ENCODE results near the gene GSC2.

GSC2 gene

GRCh38 chr22:19123936-19124335, 26.2 kb downstream of the GSC2 start:
- TF ChIP-seq, protein P1, sequence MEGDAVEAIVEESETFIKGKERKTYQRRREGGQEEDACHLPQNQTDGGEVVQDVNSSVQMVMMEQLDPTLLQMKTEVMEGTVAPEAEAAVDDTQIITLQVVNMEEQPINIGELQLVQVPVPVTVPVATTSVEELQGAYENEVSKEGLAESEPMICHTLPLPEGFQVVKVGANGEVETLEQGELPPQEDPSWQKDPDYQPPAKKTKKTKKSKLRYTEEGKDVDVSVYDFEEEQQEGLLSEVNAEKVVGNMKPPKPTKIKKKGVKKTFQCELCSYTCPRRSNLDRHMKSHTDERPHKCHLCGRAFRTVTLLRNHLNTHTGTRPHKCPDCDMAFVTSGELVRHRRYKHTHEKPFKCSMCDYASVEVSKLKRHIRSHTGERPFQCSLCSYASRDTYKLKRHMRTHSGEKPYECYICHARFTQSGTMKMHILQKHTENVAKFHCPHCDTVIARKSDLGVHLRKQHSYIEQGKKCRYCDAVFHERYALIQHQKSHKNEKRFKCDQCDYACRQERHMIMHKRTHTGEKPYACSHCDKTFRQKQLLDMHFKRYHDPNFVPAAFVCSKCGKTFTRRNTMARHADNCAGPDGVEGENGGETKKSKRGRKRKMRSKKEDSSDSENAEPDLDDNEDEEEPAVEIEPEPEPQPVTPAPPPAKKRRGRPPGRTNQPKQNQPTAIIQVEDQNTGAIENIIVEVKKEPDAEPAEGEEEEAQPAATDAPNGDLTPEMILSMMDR (IDR thresholded peaks at IDR 0.05; ENCODE audit: insufficient read depth, low read length, missing control alignments), result no peak
- no peak for DNase-seq (ENCODE audit: low read depth, low spot score)
- no peak overlapping the region for H3K4me3 ChIP-seq (ENCODE audit: low read depth, low read length)
- POLR2A ChIA-PET, result no interaction called here
- CTCF ChIA-PET, result no interaction called here

- TF ChIP-seq, protein P1 (IDR thresholded peaks at IDR 0.05; ENCODE audit: insufficient read depth, low read length, missing control alignments), result no peak
- peak overlapping the region; percentile 61 for H3K4me3 ChIP-seq (ENCODE audit: low read depth, low read length)
- ChIA-PET POLR2A (interaction anchor here (1.5 to 2.2 kb wide), 2 partner anchors 12 to 21 kb away, joined by 4 to 12 read pairs; partner anchors contain the start of gene ESS2), CTCF (interaction anchor here (1.2 to 2.0 kb wide), 3 partner anchors 22 to 33 kb away, joined by 3 to 9 read pairs (median 4); partner anchors contain the start of gene ESS2)
- DNase-seq (ENCODE audit: low read depth, low spot score), result no peak
Observed at GRCh38 chr22:19122752-19123492, 27.2 kb downstream of the GSC2 start.

GRCh38 chr22:19122143-19122751, 27.8 kb downstream of the GSC2 start, which contains the start of gene DGCR2:
Gene DGCR2 (minus strand): TSS chr22:19122412. CDS start chr22:19122206, 206 bp downstream.
- POLR2A ChIA-PET, result interaction anchor here (1.0 to 2.2 kb wide), 3 partner anchors 11 to 22 kb away, joined by 3 to 12 read pairs (median 4); partner anchors contain the start of gene ESS2
- TF ChIP-seq, protein P1 (IDR thresholded peaks at IDR 0.05; ENCODE audit: insufficient read depth, low read length, missing control alignments), result no peak
- peak; percentile 65 for DNase-seq (ENCODE audit: low read depth, low spot score)
- CTCF ChIA-PET, result interaction anchor here (1.2 to 2.0 kb wide), 3 partner anchors 22 to 33 kb away, joined by 3 to 9 read pairs (median 4); partner anchors contain the start of gene ESS2
- H3K4me3 ChIP-seq (ENCODE audit: low read depth, low read length), result peak within 1 kb of the TSS; percentile 90

GRCh38 chr22:19121631-19122142, 28.4 kb downstream of the GSC2 start:
- ChIA-PET CTCF (interaction anchor here (0.6 to 2.0 kb wide), 3 partner anchors 11 to 34 kb away, joined by 3 to 9 read pairs (median 4); partner anchors contain the start of gene ESS2), POLR2A (interaction anchor here (1.0 to 2.2 kb wide), 3 partner anchors 10 to 22 kb away, joined by 3 to 12 read pairs (median 4); partner anchors contain the start of gene ESS2)
- peak overlapping the region; percentile 90 for H3K4me3 ChIP-seq (ENCODE audit: low read depth, low read length)
- no peak for DNase-seq (ENCODE audit: low read depth, low spot score)
- TF ChIP-seq, protein P1 (IDR thresholded peaks at IDR 0.05; ENCODE audit: insufficient read depth, low read length, missing control alignments), result no peak

DNA sequence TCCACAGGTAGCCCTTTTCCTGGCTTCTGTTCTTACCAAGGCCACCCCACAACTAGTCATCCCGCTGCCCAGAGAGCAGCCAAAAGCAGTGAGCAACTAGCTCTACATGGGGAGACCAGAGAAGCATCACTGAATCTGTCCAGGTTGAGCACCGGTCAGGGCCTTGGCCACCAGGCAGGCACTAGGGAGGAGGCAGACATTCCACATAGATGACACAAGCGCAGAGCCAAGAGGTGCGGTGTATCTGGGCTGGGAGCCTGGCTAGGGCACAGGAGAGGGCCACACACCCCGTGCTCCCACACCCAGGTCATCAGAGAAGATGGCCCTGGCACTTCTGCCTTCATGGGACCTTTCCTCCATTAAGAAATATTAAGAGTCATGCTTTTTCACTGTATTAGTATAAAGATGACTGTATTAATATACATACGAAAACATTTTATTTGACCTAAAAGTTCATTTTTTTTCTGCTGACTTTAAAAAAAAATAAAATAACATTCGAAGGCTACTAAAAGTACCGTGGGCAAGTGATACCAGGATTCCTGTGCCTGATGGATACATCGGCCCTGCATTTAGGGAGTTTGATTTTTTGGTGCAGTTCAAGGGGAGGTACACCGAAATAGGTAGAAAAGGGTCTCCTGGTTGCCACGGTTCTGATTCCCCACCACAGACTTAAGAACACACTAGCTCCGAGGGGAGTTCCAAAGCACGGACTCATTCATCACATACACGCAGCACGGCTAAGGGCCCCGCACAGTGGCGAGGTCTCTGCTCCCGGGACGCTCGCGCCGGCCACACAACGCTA, 29.1 kb downstream of the GSC2 start:
- ChIA-PET CTCF (interaction anchor here (0.6 to 1.6 kb wide), 2 partner anchors 11 to 34 kb away, joined by 3 to 4 read pairs; no protein-coding TSS in a partner anchor), POLR2A (interaction anchor here (1.0 to 2.2 kb wide), 3 partner anchors 10 to 23 kb away, joined by 3 to 12 read pairs (median 4); partner anchors contain the start of gene ESS2)
- TF ChIP-seq, protein P1 (IDR thresholded peaks at IDR 0.05; ENCODE audit: insufficient read depth, low read length, missing control alignments), result no peak
- peak overlapping the region; percentile 90 for H3K4me3 ChIP-seq (ENCODE audit: low read depth, low read length)
- no peak for DNase-seq (ENCODE audit: low read depth, low spot score)

All from AG04449 (cell line).